HG03565 (cell line): ENCODE measurements around the gene ZBTB6.

Experiments used
- ATAC-seq: cut with Tn5 transposase; IDR thresholded peaks from one replicate; pipeline ENCODE4 v1.9.1; 2021; ENCODE audit warnings: mild to moderate bottlenecking, moderate library complexity; ENCODE audit not compliant: unreplicated experiment

Gene ZBTB6, protein sequence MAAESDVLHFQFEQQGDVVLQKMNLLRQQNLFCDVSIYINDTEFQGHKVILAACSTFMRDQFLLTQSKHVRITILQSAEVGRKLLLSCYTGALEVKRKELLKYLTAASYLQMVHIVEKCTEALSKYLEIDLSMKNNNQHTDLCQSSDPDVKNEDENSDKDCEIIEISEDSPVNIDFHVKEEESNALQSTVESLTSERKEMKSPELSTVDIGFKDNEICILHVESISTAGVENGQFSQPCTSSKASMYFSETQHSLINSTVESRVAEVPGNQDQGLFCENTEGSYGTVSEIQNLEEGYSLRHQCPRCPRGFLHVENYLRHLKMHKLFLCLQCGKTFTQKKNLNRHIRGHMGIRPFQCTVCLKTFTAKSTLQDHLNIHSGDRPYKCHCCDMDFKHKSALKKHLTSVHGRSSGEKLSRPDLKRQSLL

DNA sequence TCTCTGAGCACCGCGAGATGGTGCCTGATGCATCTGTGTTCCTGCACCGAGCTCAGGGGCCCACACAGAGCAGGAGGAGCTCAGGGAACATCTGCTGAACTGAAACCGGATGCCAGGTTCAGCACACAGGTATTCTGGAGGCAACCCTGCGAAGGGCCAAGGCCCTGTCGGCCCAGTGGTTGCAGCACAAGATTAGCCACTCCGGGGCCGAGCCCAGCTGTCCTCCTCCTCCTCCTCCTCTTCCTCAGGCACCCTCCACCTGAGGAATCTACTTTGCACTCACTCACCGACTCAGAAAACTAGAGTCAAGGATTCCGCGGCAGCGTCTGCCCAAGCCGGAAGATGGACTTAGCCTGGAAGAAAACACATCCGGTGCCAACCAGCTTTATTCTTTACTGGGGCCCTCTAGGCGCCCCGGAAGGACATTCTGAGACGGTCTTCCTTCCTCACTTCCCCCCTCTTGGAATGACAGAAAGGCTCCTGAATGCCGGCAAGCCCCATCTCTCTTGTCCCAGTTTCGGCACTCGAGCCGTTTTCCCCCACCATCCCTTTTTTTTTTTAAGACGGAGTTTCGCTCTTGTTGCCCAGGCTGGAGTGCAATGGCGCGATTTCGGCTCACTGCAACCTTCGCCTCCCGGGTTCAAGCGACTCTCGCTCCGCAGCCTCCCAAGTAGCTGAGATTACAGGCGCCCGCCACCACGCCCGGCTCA, at the start of gene ZBTB6:
TSS of gene ZBTB6 (minus strand) at position 360 of the 710 bp plus-strand sequence. CDS start 1,251 bp downstream, outside the sequence.
- peak; percentile 92 for ATAC-seq

DNA sequence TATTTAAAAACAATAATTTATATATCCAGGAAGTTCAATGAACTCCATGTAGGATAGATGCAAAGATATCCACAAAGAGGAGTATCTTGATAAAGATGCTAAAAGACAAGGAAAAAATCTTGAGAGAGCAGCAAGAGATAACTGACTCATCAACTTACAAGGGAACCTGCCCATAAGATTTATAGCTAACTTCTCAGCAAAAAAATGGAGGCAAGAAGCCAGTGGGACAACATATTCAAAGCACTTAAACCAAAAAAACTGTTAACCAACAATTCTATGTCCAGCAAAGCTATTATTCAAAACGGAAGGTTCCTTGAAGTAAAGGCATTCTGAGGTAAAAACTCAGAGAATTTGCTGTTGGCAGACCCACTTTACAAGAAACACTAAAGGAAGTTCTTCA, 48.0 kb upstream of the ZBTB6 start:
- no peak for ATAC-seq

DNA sequence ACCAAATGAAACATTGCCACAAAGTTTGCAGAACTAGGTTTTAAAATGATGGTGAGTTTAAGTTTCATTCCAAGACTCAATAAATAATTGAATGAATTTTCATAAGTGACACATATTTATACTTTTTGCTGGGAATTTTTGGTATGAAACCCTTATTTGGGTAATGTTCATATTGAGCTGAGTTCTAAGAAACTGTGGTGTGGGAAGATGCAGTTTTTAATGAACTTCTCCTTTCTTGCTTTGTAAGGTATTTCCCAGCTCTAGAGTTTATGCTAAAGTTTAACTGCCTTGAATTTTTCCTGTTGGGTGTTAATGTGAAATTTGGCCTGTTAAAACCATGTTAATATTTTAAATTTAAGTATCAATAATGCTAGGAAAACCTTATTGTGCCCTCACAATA, 42.8 kb upstream of the ZBTB6 start:
- no peak for ATAC-seq

DNA sequence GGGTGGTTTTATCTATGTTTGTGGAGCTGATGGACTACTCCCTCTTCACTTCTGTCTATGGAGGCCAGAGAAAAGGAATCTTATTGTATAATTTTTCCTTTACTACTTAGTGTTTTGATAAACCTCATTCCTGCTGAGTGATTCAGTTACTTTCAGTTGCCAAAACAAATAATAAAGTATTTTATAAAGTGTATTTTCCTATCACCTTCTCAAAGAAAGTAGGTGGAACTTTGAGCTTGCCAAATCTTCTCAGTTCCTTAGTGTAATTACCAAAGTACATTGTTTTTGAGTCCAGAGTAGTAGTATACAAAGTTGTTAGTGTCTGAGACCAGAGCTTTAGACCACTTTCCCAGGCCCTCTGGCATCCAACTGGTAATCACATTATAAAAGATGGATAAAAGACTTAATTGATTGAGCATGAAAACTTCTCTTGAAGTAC, 41.1 kb upstream of the ZBTB6 start:
- ATAC-seq, result no peak

DNA sequence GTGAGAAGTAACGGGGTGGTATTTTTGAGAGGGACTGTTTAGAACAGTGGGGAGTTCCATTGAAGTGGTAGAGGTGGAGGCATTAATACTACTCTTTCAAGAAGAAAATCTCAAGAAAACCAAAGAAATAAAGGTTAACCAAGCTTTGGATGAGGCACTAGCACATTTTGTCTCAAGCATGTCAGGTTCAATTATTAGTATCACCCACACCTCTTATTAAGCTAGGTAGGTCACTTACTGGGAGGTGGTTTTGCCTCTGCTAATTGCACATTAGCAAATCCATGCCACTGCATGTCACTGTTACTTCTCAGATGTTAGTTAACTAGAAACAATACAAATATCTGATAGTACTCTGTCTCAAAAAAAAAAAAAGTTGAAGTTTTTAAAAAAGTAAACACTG, 37.9 kb upstream of the ZBTB6 start:
- ATAC-seq, result no peak

DNA sequence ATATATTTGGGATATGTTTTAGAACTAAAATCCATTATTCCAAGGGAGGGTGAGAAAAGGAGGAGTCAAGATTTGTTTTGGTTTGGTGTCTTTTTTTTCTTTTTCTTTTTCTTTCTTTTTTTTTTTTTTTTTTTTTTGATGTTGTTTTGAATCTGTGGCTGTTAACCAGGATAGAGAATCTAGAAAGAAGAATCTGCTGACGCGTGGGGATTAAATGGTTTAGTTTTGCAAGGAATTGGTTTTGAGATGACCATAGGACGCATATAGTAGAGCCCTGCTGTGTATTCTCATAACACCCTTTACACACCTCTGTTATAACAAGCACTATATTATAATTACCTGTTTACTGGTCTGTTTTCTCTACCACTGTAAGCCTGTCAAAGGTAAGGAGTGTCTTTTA, 37.1 kb upstream of the ZBTB6 start:
- ATAC-seq, result no peak

DNA sequence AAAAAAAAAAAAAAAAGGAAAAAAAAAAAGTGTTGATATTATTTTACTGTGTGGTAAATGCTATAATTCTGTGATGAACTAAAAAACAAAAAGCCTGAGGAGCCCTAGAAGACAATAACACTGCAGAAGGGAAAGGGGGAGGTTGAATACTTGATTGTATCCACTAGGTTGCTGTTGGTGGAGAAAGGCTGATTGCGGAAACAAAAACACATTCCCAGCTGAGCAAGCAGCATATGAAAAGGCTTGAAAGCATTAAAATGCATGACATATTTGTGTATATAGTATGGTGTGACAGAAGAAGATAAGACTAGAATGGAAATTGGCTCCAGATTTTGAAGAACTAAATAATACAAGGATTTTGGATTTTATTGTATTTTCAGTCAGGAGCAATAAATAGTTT, 36.6 kb upstream of the ZBTB6 start:
- no peak for ATAC-seq

DNA sequence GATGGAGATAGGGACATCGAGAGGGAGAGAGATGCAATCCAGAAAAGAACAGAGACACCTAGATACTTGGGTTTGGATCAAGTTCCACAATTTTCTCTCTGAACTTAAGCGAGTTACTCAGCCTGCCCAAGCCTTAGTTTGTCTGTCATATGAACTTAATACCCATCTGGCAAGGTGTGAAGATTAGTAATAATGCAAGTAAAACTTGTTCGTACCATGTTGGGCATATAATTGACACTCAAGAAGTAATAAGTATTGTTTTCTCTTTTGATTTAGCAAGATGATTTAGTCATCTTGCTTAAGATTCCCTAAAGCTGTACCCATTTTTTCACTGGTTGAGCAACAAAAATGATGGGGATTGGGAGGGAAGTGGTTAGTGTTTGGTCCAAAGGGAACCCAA, 35.2 kb upstream of the ZBTB6 start:
- ATAC-seq, result no peak

DNA sequence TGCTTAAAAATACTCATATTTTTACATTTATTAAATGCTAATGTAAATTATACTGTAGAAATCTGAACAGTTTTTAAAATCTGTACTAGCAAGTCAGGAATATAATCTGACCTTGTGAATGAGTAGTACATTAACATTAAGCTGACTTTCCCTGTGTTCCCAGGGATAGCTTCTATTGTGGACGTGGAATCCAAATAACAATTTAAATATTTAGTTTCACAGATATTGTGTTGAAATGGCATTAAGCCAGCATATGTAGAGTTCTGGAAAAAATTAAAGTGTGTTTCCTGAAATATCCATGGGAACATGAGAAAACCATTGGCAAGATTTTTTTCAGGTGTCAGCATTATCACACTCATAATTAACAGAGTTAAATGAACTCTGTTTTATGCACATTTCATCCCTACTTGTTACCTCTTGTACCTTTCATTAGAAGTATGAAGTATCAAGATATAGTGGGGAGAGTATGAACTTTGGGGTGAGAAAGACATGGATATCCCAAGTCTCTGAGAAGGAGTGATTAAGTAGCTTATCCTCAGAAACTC, 33.4 kb upstream of the ZBTB6 start:
- ATAC-seq, result no peak

DNA sequence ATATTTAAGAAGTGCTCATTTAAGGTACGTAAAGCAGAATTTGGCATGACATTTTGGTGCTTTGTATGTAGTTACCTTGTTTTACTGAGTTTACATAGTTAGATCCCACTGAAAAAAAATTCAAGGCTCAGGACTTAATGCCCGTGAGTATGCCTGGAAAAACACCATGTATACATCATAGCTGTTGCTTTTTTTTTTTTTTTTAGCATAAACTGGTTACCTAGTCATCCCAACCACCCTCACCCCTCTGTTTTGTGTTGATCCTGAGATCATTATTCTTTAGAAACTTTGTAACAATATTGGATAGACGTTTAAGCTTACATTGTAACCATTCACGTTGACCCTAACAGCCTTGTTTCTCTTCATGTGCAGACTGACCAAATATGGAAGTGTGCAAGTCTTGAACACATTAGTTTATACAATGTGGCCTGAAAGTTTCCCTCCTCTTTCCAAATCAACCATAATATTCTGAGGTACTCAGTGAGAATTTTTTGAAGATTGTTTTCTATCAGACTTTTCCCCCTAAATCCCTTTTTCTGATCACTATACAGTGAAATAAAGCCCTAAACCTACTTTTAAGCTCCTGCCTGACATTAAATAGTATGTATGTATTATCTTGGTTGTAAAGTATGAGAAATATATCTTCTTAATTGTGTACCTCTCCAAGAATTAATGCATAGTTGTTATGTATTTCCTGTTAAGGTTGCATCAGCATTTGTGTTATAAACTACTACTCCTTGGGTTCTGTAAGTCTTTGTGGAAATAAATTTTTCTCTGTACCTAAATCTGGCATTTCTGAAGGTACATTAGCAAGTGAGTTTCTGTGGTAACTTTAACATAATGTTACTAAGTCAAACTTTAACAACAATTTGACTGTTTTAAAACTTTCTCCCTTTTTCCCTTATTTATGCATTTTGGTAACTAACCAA, 32.1 kb upstream of the ZBTB6 start:
- no peak for ATAC-seq

DNA sequence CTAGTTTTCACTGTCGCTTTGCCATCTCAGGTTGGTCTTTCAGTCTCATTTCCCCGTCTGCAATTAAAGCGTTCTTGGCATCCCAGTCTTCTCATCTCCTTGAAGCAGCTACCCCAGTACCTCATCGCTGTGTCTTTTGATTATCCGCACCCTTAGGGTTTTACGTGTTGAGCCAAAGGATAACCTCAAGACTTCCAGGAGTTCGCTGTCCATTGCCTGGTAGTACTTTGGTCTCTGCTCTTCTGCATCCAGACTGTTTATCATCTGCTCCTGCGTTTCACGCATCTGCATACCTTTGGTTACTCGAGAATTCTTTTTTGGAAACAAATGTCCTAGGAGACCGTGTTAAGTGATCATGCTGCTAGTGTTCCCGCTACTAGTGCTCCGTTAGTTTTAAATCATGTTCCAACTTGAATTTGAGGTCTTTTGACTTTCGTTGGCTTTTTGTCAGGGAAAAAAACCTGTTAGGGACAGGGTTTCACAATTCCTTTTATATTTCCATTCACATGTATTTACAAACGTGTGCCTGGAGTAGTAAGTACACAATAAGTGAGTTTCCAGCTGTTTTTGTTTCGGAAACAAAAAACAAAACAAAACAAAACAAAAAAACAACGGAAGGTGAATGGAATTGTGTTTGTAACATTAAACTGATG, 28.6 kb upstream of the ZBTB6 start:
- no peak for ATAC-seq

DNA sequence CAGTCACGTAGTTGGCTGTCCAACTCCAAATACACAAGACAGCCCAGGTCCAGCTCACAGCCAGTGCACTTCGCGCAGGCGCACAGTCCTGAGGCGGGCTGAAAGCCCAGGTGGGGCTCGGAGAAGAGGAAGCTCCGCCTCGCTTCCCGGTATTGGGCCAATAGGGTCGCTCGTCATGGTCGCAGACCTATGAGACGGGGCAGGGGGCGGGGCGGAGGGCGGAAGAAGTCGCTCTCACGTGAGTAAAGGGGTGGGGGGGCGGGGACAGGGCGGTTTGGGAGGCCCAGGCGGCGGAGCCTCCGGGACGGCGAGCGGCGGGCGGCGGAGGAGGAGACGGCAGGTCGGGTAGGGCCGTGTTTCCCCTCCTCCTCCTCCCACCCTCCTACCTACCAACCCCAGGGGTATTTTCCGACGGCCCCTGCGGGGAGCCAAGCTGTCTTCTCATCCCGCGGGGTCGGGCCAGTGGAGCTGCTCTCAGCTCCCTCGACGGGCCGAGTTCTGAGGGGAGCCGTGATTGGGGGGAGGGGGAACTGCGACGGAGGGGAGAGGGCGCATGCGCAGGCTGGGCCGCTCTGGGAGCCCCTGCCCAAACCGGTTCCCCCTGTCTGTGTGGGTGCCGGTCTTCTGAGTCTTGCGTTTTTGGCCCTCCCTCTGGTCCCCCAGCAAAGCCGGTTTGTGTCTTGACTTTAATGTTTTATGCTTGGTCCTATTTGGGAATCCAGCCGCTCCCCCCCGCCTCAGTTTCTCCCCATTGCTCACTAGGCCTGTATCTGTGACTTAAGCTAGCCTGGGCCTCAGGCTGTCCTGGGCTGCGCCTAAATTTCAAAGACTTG, 27.8 kb upstream of the ZBTB6 start, which contains the start of gene RABGAP1:
TSS of gene RABGAP1 (plus strand) at position 272 of the 833 bp plus-strand sequence. CDS start 16,040 bp downstream, outside the sequence.
- peak; percentile 97 for ATAC-seq

DNA sequence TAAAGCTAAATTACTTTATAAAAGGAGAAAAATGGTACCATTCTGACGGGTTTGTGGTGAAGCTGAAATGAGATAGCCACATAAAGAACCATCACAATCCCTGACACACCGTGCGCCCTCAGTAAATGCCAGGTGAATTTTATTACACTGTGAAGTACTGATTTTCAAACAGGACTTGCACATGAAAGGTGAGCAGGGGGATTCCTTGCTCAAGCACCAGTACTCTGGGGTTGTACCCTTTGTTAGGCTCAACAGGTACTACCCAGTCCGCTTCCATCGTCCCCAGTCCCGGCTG, 27.3 kb upstream of the ZBTB6 start:
- no peak for ATAC-seq

DNA sequence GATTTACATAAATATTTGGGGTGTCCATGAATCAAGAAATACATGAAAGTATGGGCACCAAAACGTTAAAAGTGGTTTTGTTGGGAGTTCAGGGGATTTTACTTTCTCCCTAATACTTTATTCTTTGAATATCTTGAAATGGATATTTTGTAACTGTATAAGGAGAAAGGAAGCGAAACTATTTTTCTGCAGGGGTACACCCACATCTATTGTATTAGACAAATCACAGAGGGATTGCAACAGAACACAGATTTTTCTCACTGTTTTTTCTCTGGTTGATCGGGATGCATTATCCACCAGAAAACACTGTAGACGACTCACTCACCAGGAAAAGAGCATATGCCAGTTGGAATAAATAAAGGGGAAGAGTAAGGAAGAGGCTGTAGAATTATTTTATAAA, 26.5 kb upstream of the ZBTB6 start:
- no peak for ATAC-seq

DNA sequence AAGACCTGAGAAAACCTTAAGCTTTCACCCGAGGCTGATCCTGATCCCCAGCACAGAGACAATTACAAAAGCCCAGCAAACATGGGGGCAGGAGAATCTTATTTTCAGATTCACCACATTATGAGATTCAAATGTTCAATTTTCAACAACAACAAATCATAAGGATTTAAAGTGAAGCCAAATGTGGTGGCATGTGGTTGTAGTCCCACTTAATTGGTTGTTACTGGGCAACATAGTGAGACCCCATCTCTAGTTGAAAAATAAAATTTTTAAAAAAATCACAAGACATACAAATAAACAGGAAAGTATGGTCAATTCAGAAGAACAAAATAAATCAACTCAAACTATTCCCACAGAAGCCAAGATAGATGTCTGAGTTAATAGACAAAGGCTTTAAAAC, 23.8 kb upstream of the ZBTB6 start:
- no peak for ATAC-seq

DNA sequence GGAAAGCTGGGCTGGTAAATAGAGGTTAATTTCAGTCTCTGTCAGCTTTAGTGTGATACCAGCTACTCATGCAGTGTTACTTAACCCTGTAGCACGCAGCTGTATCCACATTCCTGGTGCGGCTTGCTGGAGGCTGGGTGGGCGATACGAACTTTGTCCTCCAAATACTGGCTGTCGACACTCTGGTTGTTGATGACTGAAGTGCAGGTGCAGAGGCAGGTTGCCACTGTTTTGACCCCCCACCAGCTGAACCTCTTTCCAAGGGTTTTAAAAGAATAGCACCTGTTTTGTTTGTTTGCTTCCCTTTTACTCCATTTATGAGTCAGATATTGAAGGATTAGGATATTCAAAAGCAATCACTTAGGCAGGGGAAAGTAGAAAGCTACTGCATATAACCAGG, 23.3 kb upstream of the ZBTB6 start:
- no peak for ATAC-seq

DNA sequence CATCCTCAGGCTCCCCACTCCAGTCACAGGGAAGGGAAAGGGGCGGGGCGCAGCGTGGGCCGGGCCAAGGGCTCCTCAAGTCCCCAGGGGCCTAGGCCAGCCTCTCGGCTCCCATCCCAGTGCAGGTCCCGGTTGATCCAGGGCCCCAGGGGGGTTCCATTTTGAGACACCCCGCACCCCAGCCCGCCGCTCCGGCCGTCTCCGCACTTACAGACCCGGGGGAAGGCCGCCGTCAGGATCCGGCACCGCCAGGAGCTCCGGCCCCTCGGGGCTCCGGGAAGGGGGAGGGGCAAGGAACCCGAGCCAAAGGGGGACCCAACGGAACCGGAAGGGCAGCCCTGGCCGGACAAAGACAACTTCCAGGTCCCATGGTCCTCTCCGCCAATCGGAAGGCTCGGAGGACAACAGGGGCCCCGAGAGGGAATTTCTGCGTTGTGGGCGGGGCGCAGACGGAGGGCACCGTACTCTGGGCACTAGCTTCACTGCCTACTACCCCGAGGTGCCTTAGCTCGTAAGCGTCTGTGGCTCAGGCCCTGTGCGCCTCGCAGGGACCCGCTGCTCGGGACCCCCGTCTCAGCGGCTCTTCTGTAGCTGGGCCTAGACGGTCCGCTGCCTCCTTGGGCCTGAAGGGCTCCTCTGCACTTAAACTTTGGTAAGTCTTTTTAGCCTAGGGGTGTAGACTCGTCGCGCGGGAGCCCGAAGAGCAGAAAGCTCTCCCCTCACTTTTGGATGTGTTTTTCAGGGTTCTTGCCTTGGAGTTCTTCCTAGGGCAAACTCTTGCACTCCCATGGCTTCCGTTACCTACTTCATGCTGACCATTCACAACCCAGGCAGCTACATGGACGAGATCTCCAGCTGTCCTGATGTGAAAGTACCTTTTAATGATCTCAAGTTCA, 18.4 kb upstream of the ZBTB6 start, which contains the start of gene ZBTB26:
TSS of gene ZBTB26 (minus strand) at position 287 of the 896 bp plus-strand sequence. CDS start 11,578 bp downstream, outside the sequence.
- peak; percentile 82 for ATAC-seq

DNA sequence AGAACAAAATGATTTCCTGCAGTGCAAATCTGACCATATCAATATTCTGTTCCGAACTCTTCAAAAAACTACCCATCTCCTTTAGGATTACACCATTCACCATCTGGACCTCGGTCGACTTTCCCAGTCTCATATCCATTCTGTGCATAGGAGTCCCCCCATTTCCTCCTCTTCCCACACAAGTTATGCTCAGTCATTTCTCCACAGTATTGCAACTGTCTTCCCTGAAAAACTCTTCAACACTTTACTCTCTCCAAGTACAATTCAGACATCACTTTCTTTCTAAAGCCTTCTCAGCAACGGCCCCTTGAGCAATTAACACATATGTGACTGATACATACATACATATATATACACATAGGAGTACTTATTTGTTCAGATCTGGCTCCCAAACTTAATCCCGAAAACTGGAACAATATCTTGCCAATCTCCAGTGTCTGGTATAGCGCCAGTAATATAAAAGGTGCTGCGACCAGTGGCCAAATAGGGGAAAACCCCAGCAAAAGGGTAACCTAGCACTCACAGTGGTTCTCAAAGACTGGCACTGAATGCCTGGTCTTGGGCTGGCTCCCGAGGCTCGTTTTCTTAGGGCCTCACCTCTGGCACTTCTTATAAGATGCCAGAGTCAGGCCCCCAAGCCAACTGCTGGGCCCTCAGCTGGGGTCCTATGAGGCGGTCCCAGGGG, 17.6 kb upstream of the ZBTB6 start:
- peak; percentile 20 for ATAC-seq
